Ovary (tissue), 3 donors: ENCODE measurements around the gene AP1B1.

Experiments used
- CTCF ChIP-seq, 3 donors: fragments of 450-650 bp in 2 of 3; fragments of 200-600 bp in 1 of 3; IDR thresholded peaks; one replicate each; pipeline versions ENCODE4 v1.5.1 to v1.8.0; 2016 to 2022; ENCODE audit warnings: antibody characterized with exemption in 3 of 3, mild to moderate bottlenecking in 1 of 3
- EP300 ChIP-seq: sonication (generic); formaldehyde crosslinking; IDR thresholded peaks from one replicate; pipeline ENCODE4 v1.6.1; 2017; ENCODE audit warnings: antibody characterized with exemption
- donor health status: DM: no; HTN: no; CAD: no.

- TF ChIP-seq EP300 (no peak), CTCF (IDR thresholded peaks at IDR 0.05) (no peak)
Observed at GRCh38 chr22:29292379-29292778, 96.0 kb downstream of the AP1B1 start.
